GM18526 (cell line): ENCODE data around the gene SLC8A1.

ENCODE experiments used
- POLR2A ChIP-seq: IDR thresholded peaks from 3 replicates; pipeline ENCODE4 v1.6.1; 2011; ENCODE audit not compliant: insufficient read length; ENCODE audit errors: extremely low read depth

The SLC8A1 gene

DNA sequence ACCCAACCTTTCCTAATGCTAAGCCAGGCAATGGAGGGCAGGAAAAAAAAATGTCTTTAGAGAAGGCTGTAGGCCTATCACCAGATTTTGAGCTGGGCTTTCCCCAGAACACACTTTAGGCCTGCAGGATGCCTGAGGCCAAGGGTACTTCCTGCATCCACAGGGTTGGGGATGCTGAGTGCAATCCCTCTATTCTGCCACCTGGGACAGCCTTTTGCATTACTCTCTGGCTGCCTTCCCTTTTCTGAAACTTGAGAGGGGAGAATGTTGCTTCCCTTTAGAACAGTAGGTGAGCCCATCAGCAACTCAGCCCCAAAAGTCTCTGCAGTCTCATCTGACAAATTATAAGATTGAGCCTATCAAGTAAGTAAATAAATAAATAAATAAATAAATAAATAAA, 195.2 kb downstream of the SLC8A1 start:
- TF ChIP-seq POLR2A, result no peak

DNA sequence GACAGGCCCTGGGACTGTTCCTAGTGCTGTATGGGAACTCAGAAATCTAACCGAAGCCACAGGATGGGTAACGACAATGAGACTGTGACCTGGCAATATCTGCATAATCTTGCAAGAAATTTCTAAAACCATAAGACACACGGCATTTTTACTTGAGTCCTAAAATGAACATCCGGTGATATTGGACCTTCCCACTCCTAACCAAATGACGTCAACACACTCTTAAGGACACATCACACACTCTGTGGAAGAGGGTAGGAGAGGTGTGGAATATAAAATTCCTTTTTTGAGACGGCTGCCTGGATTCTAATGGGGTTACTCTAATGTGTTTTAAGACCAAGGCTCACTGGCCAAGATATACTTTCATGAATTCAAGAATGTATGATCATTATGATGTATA, 195.9 kb downstream of the SLC8A1 start:
- no peak for TF ChIP-seq POLR2A

DNA sequence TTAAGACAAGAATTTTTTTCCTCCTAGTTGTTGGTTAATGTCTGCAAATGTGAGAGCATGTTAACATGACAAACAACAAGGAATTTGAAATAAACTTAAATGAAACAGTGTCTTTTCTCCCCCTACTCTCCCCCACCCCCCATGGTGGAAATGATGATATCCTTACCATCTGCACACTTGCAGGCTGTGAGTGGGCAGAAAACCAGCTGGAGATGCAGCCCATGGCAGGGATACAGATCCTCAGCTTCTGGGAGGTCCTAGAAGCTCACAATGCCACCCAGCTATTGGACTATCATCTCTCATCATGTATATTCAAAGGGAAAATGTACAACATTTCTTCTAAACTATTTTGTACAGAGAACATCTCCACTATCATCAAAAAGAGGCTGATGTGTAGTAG, 196.8 kb downstream of the SLC8A1 start:
- no peak for TF ChIP-seq POLR2A

DNA sequence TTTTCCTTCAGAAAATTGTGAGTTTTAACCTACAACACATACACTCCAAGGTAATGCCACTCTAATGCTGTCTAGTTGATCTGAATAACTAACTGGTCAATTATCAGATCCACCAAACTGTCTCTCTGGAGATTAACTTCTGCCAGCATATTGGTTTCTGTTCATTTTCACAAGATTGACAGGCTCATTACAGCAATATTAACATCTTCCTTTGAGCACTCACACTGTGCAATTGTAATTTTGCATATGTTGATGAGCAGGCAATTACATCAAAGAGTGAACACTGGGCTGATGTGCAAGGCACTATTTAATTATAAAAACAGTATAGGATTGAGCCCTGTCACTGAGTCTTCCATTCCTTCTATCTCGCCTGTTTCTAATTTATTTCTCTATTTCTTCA, 197.3 kb downstream of the SLC8A1 start:
- no peak for TF ChIP-seq POLR2A

DNA sequence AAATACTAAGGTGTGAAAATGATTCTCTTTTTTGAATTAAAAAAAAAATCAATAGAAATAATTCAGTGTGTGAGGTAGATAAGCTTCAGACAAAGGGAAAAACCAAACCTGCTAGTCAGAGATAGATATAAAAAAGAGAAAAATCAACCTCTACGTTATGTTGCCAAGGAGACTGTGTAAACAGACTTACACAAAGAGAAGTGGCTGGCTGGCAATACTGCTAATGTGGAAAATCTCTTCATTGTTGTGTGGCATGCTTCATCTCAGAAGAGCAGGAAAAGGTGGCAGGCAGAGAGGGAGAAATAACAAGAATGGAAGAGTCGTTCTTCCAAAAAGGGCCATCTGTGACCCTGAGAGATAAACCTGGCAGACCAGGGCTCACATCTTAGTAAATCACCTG, 200.8 kb downstream of the SLC8A1 start:
- TF ChIP-seq POLR2A, result no peak

DNA sequence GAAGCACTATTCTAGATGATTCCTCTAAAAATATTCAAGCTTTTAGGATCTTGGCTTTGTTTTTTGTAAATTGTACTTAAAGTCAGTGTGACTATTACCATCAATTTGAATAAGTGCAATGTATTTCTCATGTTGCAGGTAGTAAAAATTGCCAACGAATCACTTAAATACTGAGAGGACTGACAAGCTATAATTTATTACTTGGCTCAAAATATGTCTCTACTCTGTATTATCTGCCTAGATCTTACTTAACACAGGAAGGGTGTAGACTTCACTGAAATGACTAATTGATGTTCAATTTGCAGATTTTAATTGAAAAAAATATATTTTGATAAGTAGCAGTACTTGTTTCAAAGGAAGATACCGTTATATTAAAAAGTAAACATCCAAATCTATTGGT, 202.3 kb downstream of the SLC8A1 start:
- no peak for TF ChIP-seq POLR2A

DNA sequence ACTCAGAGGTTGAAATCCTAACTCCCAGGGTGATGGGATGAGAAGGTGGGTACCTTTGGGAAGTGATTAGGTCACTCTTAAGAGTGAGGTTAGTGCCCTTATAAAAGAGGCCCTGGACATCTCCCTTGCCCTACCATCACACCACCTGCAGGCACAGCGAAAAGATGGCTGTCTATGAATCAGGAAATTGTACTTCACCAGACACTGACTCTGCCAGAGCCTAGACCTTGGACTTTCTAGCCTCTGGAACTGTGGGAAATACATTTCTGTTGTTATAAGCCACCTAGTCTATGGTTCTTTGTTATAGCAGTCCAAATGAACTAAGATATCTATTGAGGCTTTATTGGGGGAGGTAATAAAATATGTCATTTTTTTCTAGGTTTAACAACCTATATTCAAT, 203.6 kb downstream of the SLC8A1 start:
- TF ChIP-seq POLR2A, result no peak

DNA sequence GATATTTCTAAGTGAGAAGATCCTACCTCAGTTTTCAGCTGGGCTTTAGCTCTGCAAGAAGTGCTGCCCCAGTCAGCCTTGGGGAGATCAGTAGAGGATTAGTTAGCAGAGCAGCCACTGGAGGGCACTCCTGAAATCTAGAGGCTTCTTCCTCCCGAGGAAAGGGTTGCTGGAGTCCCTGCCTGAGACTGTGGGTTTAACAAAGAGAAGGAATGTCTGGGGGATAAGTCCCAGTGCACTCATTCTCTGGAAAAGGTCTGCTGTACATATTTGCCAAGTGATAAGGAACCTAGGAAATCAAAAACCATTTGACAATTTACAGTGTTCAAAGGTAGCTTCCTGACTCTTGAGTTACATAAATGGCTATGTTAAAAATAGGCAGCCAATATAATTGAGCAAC, 207.2 kb downstream of the SLC8A1 start:
- no peak for TF ChIP-seq POLR2A

DNA sequence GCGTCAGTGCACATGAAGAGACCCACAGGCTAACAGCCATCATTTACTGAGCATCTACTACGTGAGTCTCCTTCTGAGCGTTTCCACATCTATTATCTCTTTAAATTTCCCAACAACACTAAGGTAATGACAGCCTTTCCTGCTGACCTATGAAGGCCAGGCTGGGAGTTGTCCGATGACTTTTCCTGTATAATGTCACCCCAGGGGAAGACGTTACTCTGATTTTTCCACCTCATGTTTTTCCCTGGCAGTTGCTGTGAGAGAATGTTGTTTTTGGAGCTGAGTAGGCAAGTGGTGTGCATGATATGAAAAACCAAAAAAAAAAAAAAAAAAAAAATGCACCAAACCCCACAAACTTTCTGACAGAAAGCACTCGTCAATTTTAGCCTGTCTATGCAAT, 207.6 kb downstream of the SLC8A1 start:
- TF ChIP-seq POLR2A, result no peak

DNA sequence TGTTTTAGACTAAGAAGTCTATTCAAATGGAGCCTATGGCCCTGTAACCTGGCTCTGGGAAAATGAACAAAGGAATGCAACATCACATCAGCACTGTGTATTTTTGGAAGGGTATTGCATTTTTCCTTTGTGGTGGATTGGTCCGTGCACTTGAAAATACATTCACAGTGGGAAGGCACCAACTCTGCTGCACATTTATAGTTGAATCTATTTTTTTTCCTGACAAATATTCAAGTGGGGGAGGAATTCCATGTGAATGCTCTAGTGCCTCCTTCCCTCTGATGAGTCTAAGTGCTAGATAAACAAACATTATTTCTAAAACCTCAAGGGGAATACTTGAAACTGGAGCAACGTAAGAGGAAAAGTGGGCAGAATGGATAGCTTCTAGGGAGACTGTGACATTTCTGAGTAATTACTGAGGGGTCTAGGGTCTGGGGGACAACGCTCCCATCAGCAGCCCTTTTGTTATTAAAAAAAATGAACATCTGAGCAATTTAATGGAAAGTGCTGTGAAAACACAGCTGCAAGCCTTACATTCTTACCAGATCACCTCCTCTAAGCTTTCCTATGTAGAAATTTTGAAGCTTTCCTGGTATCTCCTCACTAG, 208.2 kb downstream of the SLC8A1 start:
- TF ChIP-seq POLR2A, result no peak

DNA sequence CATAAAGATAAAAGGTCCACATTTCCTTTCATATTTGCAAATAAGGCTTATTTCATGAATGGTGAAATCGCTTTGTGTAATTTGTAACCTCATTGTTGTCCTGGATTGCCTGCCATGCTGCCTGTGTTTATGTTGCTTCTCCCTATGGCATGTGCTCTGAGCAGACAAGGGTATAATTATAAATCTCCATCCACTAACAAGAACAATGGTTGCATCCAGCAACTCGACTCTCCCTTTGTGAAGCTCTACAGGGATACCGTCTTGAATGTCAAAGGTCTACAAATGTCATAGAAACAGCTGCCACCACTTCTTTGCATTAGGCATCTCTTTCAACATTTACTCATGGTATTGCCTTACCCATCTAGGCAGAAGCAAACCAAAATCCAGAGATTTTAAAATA, 209.6 kb downstream of the SLC8A1 start:
- no peak for TF ChIP-seq POLR2A

DNA sequence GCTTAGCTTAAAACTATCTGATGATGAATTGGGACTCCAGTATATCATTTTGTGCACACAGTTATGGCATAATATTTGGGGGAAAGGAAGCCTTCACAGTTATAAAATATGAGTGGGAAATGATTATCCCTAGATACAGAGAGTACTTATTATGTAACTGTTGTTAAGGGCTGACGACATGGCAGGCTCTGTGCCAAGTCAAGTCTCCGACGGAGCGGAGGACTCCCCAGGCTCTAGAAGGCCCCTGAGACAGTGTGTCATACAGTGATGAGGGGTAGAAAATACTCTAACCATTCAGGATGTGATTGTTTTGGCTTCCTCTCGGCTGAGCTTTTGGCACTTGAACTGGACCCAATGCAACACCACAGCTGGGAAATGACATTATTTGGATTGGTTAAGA, 211.8 kb downstream of the SLC8A1 start:
- no peak for TF ChIP-seq POLR2A

DNA sequence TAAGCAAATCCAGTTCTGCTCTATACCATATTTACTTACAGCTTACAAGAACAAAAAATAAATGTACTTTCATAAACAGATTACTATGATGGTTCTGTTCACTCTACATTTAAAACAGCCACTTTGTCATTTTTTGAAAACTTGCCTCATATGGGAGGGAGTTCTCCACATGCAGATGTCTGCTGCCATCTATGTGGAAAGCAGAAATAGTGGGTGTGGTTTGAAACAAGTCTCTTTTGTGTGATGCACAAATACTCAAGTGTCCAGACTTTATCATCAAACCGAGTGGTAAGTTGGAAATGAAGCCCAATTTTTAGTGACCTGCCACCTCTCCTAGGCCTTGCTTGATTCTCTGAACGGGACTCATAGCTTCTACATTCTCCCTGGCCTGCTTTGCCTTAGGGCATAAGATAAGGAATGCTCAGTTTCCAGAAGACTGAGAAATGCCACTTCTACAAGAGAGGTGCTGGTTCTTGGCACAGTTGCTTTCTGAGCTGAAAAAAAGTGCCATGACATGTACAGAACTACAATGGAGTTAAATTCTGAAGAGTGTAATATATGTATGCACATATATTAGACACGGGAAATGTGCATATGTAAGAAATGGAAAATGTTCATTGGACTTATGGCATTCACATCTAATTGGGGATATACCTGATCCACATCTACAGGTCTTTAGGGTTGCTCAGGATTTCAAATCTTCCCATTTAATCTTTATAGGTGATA, 221.0 kb downstream of the SLC8A1 start:
- TF ChIP-seq POLR2A, result no peak

DNA sequence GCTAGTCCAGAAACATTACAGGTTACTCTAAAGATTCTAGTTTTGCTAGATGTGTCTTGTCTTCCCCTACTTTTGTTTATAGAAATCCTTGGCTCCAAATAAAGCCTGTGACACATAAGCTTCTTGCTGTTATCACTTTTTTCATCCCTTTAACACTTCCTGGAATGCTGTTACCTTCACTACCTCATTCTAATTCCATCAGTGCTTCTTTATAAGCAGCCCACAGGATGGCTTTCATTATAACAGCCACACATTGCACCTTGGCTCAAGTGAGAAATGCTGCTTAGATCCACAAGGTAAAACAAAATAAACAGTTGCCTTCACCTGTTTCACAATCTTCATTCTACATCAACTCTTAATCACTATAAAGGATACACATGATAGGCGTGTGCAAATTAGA, 221.7 kb downstream of the SLC8A1 start:
- TF ChIP-seq POLR2A, result no peak

DNA sequence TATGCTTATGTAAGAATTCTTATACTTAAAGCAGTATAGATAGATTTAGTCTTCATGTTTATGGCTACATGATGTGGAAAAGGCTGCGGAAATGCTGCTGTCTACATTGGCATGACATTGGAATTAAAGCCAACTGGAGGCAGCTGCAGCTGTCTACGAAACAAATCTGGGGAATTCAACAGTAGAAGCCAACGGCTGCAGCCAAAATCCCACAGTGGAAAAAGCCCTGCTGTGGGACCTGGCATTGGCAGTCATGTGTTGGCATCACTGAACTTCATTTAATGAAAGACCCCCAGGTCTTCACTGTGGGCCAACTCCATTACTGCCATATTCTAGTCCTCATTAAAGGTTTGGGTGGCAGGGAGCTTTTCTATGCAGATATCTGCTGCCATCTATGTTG, 223.6 kb downstream of the SLC8A1 start:
- no peak for TF ChIP-seq POLR2A

DNA sequence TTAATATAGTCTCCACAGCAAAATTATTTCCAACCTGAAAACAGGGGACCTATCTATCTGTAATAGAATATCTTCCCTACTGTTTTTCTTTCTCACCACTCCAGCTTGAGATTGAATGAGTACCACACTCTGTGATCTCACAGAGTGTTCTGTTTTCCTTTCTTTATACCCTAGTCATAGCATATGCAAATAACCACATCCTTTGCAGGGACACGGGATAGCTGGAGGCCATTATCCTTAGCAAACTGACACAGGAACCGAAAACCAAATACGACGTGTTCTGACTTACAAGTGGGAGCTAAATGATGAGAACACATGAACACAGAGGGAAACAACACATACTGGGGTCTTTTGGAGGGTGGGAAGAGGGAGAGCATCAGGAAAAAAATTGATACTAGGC, 224.7 kb downstream of the SLC8A1 start:
- no peak for TF ChIP-seq POLR2A

DNA sequence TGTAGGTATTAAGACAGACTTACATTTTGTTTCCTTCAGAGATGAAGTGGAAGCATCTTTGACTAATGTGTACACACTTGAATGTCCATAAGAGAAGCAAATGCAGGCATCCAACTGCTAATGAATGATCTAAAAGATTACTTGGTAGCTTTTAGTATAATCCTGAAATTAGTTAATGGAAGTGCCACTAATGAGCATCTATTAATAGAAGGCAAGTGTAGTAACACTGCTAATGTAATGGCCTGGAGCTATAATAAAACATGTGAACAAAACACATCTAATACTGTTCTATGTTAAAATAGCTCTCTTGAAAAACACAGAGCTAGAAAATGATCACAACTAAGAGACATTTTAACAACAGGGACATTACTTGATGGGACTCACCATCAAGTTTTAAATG, 225.3 kb downstream of the SLC8A1 start:
- TF ChIP-seq POLR2A, result no peak
